HG03521 (cell line): ENCODE data around the gene PDE8B.

Source experiments
- ATAC-seq: cut with Tn5 transposase; IDR thresholded peaks from one replicate; pipeline ENCODE4 v1.9.1; 2021; ENCODE audit warnings: mild to moderate bottlenecking, moderate library complexity; ENCODE audit not compliant: unreplicated experiment

Gene PDE8B

DNA sequence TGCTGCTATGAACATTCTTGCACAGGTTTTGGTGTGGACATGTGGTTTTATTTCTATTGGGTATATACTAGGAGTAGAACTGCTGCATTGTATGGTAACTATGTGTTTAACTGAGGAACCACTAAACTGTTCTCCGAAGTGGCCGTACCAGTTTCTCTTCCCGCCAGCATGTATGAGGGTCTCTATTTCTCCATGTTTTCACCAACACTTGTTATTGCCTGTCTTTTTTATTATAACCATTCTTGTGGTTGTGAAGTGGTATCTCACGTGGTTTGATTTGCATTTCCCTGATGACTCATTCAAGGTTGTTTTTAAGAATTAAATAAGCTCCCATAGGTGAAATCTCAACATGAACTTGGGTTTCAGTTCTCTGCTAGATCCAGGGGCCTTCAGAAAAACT, 19.4 kb downstream of the PDE8B start:
- no peak for ATAC-seq

DNA sequence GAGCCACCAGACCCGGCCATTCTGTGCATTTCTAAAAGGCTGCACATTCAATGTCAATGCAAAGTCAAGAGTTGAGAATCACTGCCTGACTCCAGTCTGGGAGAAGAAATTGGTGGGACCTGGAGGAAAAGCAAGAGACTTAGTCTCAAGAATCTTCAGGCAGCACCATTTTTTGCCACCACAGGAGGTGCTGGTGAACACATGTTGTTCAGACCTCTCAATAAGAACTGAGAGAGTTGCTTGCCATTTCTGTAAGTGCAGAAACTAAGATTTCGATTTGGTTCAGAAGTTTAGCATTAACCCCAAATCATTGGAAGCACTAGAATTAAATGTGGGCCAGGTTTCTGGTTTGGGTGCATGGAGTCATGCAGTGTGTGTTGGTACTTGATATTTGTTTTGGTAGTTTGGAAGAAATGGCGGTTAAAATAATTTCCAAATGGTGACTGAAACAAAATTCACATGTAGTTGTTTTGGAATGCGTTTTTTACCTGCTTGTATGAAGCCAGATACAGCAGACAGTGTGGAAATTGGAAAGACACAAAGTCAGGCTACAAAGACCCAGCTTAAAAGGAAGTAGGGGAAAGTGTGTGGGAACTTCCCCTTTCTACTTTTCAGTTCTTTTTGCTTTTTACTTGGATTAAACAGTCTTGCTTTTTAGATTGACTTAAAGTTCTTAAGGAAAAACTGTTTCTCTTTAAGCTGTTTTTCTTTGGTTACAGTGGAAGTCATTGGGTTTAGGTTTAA, 20.4 kb downstream of the PDE8B start:
- no peak for ATAC-seq

DNA sequence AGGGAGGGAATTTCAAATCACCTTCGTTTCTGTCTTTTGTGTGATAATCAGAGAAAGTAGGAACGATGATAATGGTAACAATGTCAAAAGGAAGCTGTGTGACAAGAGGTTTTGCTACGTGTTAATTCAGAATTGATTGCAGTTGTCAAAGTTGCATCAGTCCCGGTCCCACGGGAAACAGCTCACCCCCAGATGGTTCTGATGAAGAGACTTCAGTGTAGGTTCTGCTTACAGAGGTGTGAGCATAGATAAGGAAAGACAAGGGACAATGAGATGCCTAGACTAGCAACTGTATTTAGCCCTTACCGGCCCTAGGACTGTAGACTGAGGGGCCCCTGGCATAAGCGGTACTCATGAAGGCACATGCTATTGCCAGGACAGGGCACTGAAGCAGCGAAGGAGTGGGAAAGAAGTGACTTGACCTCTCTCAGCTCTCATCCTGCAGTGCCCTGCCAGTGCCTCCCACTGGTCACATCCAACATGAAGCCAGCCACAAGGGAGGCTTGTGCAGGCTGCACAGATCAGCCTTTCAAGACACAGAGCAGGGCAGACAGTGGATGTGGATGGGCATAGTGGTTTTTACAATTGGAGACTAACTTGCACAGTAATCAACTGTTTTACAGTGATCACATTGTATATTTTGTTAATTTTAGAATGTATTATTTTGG, 21.1 kb downstream of the PDE8B start:
- ATAC-seq = no peak

DNA sequence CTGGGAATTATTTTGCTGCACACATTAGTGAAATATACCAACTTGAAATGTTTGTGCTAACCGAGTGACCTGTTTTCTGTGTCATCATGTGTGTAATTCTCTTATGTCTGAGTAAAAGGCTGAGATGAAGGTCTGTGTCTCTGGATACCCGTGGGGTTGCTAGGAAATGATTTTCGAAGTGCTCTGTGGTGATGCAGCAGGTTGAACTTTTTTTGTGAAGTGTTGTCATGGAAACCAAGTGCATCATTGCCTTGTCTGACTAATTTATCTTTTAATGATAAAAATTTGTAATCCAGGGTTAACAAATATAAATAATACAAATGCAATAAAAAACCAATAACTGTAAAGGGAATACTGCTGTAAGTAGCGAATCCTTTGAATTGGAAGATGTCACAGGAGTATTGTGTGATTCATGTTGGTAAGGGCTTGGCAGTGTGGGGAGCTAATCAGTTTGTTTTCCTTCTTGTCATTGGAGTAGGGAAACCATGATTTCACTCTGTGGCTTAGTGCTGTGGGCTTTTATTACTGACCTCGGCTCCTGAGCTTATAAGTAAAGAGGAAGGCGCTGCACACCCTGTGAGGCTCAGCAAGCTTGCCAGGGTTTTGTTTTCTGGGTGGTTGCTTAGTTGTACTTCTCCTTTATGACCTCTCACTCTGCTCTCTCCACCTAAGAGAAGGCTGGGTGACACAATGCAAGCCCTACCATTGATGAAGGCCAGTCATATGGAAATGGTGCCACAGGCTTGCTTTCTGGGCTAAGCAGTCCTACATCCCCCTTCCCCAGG, 22.3 kb downstream of the PDE8B start:
- no peak for ATAC-seq

DNA sequence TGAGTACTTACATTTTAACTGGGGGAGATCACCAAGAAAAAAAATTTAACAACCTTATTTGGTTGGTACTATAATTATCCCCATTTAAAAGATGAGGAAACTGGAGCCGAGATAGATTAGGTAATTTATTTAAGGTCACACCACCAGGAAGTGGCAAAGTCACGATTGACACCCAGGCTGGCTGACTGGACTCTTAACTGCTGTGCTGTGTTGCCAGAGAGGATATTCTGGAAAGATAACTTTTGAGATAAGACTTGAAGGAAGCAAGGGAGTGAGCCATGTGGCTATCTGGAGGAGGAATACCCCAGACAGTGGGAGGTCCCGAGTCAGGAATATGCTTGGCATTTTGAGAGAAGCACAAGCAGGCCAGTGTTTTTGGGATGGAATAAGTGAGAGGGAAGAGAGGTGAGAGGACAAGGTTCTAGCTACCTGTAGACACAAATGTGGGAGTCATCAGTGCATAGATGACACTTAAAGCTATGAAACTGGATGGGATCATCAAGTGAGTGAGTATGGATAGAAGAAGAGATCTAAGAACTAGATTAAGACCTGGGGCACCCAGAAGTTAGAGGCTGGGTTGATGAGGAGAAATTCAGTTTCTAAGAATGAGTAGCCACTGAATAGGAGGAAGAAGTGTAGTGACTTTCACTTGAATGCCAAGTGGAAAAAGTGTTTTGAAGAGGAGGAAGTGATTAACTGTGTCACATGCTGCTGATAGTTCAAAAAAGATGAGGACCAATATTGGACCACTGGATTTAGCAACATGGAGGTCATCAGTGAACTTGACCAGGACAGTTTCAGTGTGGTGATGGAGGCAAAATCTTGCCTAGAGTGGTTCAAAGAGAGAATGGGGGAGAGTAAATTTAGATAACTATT, 25.6 kb downstream of the PDE8B start:
- ATAC-seq = no peak

DNA sequence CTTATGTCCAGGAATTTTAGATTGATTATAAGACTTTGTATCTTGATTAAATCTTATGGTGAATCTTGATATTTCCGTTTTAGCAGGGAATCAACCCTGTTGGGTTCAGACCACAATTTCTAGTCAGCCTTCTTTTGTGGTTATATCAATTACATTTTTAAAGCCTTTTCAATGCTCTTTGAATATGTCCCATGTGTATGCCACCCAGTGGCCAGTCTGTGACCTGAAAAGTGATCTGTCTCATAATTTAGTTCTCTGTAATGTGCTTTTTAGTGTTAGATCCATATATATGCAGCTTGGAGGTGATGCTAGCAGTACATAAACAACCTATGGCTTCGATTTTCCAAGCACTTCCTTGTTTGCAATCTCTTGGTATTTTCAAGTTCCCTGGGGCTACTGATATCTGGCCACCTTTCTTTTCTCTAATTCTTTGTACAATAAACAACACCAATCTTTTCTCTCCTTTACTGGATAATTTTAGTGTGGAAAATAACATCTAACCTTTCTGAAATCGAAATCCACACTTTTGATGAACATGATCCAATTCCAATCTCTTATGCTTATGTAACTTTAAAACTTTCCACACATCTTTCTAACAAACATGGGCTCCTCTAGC, 28.8 kb downstream of the PDE8B start:
- ATAC-seq = no peak

DNA sequence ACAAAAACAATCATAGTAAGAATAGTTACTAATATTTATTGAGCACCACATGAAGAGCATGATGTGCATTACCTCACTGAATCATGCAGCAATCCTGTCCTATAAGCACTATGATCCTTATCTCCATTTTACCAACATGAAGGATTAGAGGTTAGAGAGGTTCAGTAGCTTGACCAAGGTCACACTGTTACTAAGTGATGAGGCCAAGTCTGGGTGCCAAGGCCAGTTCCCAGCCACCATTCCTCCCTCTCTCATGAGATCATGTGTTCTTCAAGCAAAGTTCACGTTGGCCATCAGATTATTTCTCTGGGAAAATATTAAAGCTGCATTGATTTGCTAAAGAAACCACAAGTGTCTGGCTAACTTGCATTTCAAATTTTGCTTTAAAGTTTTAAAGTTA, 31.0 kb downstream of the PDE8B start:
- no peak for ATAC-seq

DNA sequence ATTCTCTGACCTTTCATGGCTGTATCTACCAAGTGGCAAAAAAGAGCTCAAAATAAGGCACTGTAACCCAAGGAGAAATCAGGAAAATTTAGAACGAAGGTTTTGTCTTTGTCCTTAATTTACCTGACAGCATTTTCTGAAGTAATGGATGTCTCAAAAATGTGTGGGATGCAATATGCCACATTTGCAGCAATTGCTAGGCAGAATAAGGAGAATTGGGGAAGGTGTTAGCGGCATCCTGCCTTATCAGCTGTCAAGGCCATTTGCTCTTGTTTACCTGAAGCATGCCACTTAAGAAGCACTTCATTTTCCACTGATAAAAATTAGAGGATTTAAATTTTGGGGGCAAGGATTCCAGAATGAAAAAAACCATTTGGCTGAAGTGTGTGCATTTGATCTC, 39.0 kb downstream of the PDE8B start:
- no peak for ATAC-seq

DNA sequence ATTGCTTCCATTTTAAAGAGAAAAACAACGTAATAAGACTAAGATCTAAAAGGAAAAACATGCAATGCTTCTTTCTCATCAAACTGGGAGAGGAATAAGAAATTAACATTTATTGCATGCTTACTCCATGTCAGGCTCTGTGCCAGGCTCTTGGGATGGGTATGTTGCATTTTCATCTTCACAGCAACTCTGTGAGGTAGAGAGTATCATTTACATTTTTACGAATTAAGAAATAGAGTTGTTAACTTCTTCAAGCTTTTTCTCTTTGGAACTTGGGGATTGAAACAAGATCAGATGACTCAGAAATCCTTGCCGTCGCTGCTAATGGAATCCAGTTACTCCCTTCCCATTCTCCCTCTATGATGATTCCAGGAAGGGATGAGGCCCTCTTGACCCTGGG, 39.5 kb downstream of the PDE8B start:
- no peak for ATAC-seq

DNA sequence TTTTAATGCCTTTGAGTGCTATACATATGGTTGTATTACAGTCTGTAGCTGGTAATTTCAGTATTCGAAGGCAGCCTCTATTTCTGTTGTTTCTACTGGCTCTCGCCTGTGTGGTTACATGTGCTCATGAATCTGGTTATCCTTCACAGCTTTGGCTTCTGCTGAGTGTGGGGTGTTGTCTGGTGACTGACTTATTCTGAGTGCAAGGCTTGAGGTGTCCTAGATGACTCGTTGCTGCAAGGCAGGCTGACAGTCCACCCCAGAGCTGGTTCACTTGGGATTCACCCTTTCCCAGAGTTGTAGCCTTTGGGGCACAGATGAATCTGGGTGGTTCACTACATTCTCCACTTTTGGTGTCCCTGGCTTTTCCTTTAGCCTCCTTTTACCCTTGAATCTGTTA, 41.4 kb downstream of the PDE8B start:
- ATAC-seq = no peak

DNA sequence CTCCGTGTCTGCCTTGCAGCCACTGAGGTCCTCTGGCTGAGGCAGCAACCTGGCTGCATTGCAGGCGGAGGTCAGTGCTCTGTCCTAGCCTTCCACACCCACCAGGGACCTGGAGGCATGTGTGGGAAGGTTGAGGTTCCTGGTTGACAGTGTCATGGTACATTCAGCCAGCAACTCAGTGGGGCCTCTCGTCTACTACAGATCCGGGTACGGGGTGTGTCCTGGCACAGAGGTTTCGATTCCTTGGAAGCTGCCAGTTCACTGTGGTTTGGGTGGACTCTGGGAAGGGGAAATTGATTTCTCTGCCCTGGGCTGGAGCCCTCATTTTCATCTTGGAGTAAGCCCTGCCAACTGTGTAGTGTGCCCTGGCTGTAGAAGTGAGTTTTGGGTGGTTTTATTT, 45.1 kb downstream of the PDE8B start:
- ATAC-seq = no peak

DNA sequence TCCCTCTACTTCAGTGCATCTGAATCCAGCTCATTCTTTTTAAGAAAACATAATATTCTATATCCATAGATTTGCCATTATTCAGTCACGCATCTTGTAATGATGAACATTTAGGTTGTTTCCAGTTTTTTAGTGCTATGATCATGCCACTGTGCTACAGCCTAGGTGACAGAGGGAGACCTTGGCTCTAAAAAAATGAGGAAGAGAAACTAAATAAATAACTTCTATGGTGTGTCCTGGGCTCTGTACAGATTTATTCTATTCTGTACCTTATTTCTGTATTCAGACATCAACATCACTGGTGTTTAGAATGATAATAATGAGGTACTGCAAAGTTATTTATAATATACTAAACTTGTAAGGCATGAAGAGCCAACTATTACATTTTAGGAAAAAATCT, 45.9 kb downstream of the PDE8B start:
- ATAC-seq = no peak

DNA sequence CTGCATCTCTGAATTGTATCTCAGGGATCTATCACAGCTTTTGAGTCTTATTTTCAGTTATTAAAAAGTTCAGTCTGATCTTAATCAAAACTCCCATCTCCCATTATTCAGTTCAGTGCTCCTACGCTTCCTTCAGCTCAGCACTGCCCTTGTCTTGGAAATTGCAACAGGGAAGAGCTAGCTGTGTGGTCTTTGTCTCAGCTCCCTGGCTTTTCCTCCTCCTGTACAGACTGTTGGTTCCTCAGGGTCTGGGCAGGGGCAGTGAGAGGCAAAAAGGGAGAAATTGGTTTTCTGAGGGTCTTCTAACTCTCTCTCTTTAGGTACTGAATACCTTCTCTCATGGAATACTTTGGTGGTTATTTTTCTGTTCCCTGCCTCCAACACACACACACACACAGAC, 48.2 kb downstream of the PDE8B start:
- no peak for ATAC-seq

DNA sequence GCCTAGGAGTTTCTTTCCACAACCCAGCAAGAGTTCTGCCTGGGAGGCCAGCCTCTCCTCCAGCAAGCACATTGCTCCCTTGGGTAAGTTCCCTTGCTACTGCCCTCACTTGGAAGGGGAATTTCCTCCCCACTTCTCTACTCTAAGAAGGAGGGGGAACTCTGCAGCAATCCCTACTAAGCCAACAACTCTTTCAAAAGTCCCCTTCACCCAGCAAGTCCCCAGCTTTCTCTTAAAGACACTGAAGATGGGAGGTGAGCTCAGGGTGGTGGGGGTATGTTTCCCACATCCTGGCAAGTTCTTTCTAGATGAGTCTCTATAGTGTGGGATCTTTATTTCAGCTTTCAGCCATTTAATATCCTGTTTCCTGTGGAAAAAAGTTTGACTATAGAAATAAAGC, 49.0 kb downstream of the PDE8B start:
- ATAC-seq = no peak

DNA sequence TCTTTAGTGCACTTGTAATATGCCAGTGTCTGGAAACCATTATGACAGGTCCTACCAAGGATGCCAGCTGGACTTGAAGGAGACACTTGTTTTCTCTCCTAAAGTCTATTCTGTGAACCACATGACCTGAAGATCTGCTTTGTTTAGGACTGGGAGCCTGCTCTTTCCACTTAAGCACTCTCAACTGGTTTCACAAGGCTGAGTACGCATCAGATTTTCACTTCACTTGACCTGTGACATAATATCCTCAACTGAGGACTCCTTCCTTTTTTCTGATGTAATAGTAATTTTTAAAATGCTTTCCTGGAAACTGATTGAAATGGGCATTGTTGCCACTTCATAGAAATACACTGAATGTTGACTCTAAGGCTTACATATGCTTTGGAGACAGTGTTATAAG, 52.2 kb downstream of the PDE8B start:
- no peak for ATAC-seq

DNA sequence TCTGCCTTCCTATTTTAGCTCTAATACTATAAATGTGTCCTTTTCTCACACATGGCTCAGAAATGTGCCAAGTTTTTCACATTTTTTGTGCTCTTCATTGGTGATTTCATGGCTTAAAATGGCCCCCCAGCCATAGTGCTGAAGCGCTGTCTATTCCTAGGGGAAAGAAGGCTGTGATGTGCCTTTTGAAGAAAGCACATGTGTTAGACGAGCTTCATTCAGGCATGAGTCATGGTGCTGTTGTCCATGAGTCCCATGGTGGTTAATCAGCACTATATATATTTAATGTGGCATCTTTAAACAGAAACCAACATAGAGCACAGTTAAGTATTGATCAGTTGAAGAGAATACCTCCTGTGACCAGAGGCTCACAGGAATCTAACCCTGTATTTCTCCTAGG, 55.8 kb downstream of the PDE8B start:
- no peak for ATAC-seq

DNA sequence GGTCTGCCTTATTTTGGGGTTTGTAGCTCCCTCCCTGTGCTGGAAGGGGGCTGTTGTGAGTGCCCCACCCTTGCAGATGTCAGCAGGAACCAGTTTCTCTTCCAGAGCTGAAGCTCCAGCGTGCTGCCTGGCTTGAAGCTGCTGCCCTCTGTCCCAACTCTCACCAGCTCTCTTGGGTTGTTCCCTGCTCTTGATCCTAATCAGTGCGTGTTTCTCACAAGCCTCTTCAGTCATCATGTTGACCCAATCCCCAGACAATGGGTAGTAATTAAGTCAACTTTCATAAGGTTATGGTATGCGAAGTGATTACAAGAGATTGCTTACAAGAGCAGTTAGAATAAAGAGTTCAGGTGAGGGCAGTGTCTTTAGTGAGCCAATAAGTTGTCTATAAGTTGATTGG, 57.0 kb downstream of the PDE8B start:
- no peak for ATAC-seq

DNA sequence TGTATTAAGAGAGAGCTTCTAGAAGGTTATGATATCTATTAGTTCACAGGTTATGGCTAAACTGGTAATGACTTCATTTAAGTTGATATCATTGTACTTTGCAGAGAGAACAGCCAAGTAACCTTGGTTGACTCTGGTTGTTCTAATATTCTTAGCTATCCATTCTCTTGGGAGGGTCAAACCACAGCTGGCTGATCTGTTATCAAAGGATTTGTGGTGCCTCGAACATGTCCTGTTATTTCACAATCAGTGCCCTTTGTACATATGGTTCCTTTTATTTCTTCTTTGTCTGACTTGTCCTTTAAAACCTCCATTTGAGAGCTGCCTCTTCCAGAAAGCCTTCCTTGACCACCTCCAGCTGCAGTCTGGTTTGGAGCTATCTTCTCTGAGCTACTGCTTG, 61.7 kb downstream of the PDE8B start:
- ATAC-seq = no peak

DNA sequence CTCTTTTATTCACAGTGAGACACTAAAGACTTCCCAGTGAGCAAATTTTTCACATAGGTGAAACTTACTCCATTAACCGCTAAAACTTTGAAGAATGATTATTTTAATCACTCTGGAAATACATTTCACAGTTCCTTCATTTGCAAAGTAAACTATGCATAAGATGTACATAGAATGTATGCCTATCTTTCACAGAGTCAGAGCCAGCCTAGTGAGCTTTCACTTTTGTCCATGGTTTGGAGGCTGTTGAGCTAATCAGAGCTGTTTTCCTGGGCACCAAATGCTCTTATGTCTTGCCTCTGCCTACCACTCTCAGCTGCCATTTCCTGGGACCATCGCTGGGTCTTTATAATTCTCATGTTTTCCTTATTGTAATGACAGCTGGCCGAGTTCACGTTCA, 67.3 kb downstream of the PDE8B start:
- no peak for ATAC-seq

DNA sequence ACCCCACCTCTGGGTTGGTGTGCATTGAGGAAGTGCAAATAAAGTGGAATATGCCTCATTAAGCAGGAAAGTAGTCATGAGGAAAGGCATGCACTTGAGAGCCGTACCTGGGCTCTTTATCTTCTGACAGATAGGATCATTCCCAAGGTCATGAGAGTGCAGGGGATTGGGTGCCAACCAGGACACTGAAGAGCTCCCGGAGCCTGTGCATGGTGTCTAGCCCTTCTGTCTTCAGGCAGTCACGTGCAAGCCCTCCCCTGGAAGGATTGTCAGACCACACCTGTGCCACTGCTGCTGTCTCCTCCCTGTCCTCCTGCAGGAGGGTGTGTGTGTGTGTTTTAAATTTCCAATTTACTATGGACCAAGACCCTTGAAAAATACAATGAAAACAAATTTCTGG, 69.6 kb downstream of the PDE8B start:
- ATAC-seq = no peak

DNA sequence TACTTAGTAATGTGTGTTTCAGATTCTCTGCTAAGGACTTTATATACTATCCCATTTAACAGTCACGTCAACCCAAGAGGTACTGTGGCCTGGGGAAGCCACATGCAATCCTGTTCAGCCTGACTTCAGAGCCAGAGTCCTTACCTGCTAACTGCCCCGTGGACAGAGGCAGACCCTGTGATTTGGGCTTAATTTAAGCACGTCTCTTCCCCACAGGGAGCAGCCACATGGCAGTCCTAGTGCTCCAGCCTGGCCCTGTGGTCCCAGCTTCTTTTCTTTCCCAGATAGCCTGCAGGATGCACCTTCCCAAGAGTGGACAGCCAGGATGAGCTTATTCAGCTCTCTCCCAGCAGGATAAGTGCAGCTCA, 71.5 kb downstream of the PDE8B start:
- ATAC-seq = no peak
